Measurements from ENCODE around the gene PCGF3. TPM values are rescaled to one million over a fixed set of nuclear protein-coding genes. Genes with fewer than 3 reads are reported as not detected.
"Not testable (repeated sequence)": the region's sequence is repeated elsewhere in the genome, so short reads cannot be mapped to it uniquely, and the experiment has no call there.

PCGF3 gene
- total and polyA plus RNA-seq, 10 of the 15 experiments (the other 5 are each of a cell fraction or from before 2014, with no cell fraction given), result 2.2 to 43.8 (median 15.9) TPM

- FAIRE-seq; H3K4me2 ChIP-seq (ENCODE audit: control insufficient read depth, insufficient read depth); H3K27me3 ChIP-seq (replicated peaks in 1 of 2; ENCODE audit: control insufficient read depth in 2 of 2, insufficient read depth in 2 of 2, low read length in 1 of 2): not testable (repeated sequence)
Measured at GRCh38 chr4:669806-670559, 35.6 kb upstream of the PCGF3 start.

GRCh38 chr4:671769-672168, 33.9 kb upstream of the PCGF3 start:
- Histone ChIP-seq H3K9me3 (replicated peaks; ENCODE audit: control insufficient read depth, insufficient read depth, low read length) (no peaks in the 10 kb centered on the region), H3K79me2 (ENCODE audit: control insufficient read depth, insufficient read depth, low read length) (peaks cover 24% of the 10 kb centered on the region), H3K27ac (ENCODE audit: control insufficient read depth, insufficient read depth) (no peak overlapping the region), H3K27me3 (replicated peaks in 1 of 2; ENCODE audit: control insufficient read depth in 2 of 2, insufficient read depth in 2 of 2, low read length in 1 of 2) (no peaks in the 10 kb centered on the region), H3K36me3 (ENCODE audit: control insufficient read depth in 2 of 2, insufficient read depth in 2 of 2, low read length in 1 of 2) (peaks cover 6 to 7% of the 10 kb centered on the region in 2 experiments), H3K9ac (ENCODE audit: control insufficient read depth, insufficient read depth, low read length) (no peak overlapping the region), H4K20me1 (ENCODE audit: control insufficient read depth, insufficient read depth) (no peaks in the 10 kb centered on the region), H2AFZ (ENCODE audit: control insufficient read depth, low read depth, low read length) (no peak overlapping the region), H3K4me2 (ENCODE audit: control insufficient read depth, insufficient read depth) (no peak overlapping the region), H3K4me1 (ENCODE audit: control insufficient read depth, insufficient read depth, low read length) (peaks cover 19% of the 10 kb centered on the region), H3K4me3 (no peak overlapping the region)
- no peak for FAIRE-seq
- CTCF ChIA-PET, result interaction anchor here (0.6 to 0.8 kb wide), 2 partner anchors 55 to 84 kb away, joined by 3 read pairs; no protein-coding TSS in a partner anchor
- no peak for ATAC-seq
- no peak for DNase-seq (ENCODE audit: low read depth, low spot score)
- SMC1A ChIA-PET (ENCODE audit: uncharacterized antibody, unreplicated experiment), result no interaction called here
- 95% methylated on average over 3 of the region's 3 CpGs for WGBS (ENCODE audit: insufficient coverage, insufficient replicate concordance, low lambda C conversion rate, missing lambda C conversion rate)
- in situ Hi-C loops (cut with MboI), result no loop called here
- intact Hi-C loops (cut with micrococcal nuclease; ENCODE audit: unreplicated experiment), result loop anchor here (10.0 kb wide), 3 partner anchors 197 to 427 kb away; partner anchors contain the start of genes GAK and TMEM175
- RAD21 ChIA-PET (ENCODE audit: unreplicated experiment), result no interaction called here
- POLR2A ChIA-PET, result interaction anchor here (0.6 kb wide), 1 partner anchor 339 kb away, joined by 3 read pairs; no protein-coding TSS in a partner anchor
- no TSS peak for BruUV-seq (replicated peaks)
- no peak for TF ChIP-seq IRF4 (IDR thresholded peaks at IDR 0.05; ENCODE audit: low read depth, low read length)
- no peak for TF ChIP-seq ASH2L (IDR thresholded peaks at IDR 0.05; ENCODE audit: borderline replicate concordance, low read depth)
- no peak for TF ChIP-seq E4F1 (IDR thresholded peaks at IDR 0.05; ENCODE audit: borderline replicate concordance, partially characterized antibody)
- no peak for TF ChIP-seq JUND (IDR thresholded peaks at IDR 0.05; ENCODE audit: low read depth, low read length)
- TF ChIP-seq PKNOX1 (IDR thresholded peaks at IDR 0.05), result no peak
- no peak for TF ChIP-seq RFX5 (IDR thresholded peaks at IDR 0.05; ENCODE audit: low read depth, low read length)
- TF ChIP-seq POLR2A (IDR thresholded peaks at IDR 0.05; ENCODE audit: low read depth, low read length), result no peak
- TF ChIP-seq ZBTB11 (CRISPR knock-in tag; IDR thresholded peaks at IDR 0.05), result no peak

More at GRCh38 chr4:669806-670559, 35.6 kb upstream of the PCGF3 start:
- in situ Hi-C loops (cut with MboI); DNase-seq (ENCODE audit: low read depth, low spot score); H3K9ac ChIP-seq (ENCODE audit: control insufficient read depth, insufficient read depth, low read length); CTCF ChIA-PET; RAD21 ChIA-PET (ENCODE audit: unreplicated experiment); SMC1A ChIA-PET (ENCODE audit: uncharacterized antibody, unreplicated experiment); H3K36me3 ChIP-seq (ENCODE audit: control insufficient read depth in 2 of 2, insufficient read depth in 2 of 2, low read length in 1 of 2); H3K4me3 ChIP-seq; H4K20me1 ChIP-seq (ENCODE audit: control insufficient read depth, insufficient read depth); POLR2A ChIA-PET; H3K9me3 ChIP-seq (replicated peaks; ENCODE audit: control insufficient read depth, insufficient read depth, low read length); H3K27ac ChIP-seq (ENCODE audit: control insufficient read depth, insufficient read depth); H3K4me1 ChIP-seq (ENCODE audit: control insufficient read depth, insufficient read depth, low read length); BruUV-seq (replicated peaks); H2AFZ ChIP-seq (ENCODE audit: control insufficient read depth, low read depth, low read length); ATAC-seq: not testable (repeated sequence)
- intact Hi-C loops (cut with micrococcal nuclease; ENCODE audit: unreplicated experiment), result loop anchor here (10.0 kb wide), 3 partner anchors 195 to 425 kb away; partner anchors contain the start of genes GAK and TMEM175
- over 99% methylated on average over 11 of the region's 11 CpGs for WGBS (ENCODE audit: insufficient coverage, insufficient replicate concordance, low lambda C conversion rate, missing lambda C conversion rate)
- TF ChIP-seq POU2F2 (IDR thresholded peaks at IDR 0.05; ENCODE audit: borderline replicate concordance, low read depth, low read length), result 0 out of 3 replicates have a peak, but pooled peaks have one; percentile 19
- H3K79me2 ChIP-seq (ENCODE audit: control insufficient read depth, insufficient read depth, low read length), result peaks cover 16% of the 10 kb centered on the region

Measured in GM12878 (cell line).